Hepatic stellate cell (primary cell): ENCODE measurements around the gene BACH2.
A peak's percentile ranks its signal among the peaks of the same experiment; 100 is the strongest.

Experiments used
- DNase-seq: peaks from one replicate; pipeline ENCODE4 v3.0.0; 2011; ENCODE audit warnings: low spot score

Gene BACH2

DNA sequence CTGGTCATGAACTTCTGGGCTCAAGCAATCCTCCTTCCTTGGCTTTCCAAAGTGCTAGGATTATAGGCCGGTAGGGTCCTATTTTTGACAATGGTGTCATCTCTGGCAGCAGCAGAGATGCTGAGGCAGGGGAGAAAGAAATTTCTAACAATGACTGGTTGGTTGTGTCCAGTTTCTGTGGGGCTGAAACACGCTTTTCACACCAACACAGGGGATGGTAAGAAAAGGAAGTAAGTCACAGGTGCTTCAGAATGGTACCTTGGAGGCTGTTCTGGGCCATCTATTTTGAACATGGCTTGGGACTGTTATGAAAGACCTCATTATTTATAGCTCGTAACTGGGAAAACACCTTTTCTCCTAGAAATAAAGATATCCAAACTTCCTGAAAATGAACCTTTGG lies 329.7 kb downstream of the BACH2 start:
- no peak for DNase-seq

- no peak for DNase-seq
Observed at GRCh38 chr6:89966228-89966544, 330.5 kb downstream of the BACH2 start.

DNA sequence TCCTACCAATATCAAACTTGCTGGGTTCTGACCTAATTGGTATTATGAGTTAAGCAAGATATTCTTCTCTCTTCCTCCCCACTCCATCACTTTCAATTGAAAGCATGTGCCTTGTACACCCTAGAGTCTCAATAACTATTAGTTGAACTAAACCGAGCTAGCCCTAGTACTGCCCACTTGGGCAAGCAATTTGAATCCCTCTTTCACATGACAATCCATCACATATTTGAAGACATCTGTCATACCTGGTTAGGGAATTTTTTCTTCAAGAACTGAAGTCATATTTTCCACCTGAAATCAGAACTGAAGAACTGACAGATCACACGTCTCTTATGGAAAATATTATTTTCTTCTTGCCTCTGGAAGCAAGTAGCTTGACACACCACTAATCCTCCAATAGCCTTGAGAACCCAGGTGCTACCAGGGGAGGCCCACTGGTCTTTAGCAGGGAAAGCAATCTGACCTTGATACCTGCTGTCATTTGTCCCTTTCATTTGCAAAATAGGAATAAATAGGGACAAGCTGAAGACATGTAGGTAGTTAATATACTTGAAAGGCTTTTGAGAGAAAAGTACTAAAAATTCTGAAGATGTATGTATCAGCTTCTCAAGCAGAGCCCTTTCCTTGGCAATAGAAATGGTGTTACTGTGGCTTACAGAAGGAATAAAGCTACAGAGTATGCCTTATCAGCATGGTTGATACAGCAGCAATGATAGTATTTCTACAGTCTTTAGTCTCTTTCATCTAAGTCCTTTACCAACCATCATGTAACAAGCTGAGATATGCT lies 331.0 kb downstream of the BACH2 start:
- DNase-seq = no peak

DNA sequence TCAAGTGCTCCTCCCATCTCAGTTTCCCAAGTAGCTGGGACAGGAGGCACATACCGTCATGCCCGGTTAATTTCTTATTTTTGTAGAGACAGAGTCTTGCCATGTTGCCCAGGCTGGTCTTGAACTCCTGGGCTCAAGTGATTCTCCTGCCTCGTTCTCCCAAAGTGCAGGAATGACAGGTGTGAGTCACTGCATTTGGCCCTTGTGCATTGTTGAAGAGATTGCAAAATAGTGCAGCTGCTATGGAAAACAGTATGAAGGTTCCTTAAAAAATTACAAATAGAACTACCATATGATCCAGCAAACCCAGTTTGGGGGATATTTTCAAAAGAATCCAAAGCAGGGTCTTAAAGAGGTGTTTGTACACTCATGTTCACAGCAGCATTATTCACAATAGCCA lies 333.3 kb downstream of the BACH2 start:
- no peak for DNase-seq

DNA sequence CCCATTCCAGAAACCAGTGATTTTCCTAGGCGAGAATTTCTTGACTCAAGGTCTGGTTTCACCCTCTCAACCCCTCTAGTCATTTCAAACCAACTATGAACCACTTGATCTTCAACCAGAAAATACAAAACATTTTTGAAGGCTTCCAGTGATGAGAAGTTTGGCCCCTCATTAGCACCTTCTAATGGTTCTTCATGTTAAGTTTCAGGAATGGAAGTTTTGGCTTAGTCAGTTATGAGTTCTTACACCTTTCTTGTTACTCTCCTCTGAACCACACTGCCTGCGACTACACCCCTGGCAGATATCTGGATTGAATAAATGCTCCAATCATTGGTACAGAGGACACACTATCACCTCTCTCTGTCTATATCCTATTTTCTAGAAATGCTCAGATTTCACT lies 335.2 kb downstream of the BACH2 start:
- no peak for DNase-seq

GRCh38 chr6:89959883-89960282 lies 336.8 kb downstream of the BACH2 start:
- no peak for DNase-seq

GRCh38 chr6:89956182-89956581 lies 340.5 kb downstream of the BACH2 start:
- no peak for DNase-seq

GRCh38 chr6:89955364-89955763 lies 341.3 kb downstream of the BACH2 start:
- no peak for DNase-seq

- no peak for DNase-seq
Observed at GRCh38 chr6:89954721-89955148, 341.9 kb downstream of the BACH2 start.

DNA sequence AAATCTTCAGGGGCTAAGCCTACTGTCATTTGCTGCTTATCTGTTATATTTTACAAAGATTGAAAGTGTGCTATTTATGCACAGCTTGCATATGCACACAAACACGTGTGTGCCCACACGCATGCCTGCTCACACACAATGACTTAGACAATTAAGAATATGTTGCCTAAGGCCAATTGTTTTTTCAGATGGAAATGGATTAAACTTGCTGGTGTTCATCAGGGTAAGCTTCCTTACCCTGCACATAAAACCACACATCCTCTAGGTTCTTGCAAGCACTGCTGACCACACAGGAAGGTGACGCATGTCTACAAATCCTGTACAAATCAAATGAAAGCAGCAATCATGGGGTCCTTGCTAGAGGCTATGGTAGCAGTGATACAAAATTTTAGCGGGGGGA lies 344.0 kb downstream of the BACH2 start:
- DNase-seq = no peak

- no peak for DNase-seq
Observed at GRCh38 chr6:89952105-89952671, 344.5 kb downstream of the BACH2 start.

DNA sequence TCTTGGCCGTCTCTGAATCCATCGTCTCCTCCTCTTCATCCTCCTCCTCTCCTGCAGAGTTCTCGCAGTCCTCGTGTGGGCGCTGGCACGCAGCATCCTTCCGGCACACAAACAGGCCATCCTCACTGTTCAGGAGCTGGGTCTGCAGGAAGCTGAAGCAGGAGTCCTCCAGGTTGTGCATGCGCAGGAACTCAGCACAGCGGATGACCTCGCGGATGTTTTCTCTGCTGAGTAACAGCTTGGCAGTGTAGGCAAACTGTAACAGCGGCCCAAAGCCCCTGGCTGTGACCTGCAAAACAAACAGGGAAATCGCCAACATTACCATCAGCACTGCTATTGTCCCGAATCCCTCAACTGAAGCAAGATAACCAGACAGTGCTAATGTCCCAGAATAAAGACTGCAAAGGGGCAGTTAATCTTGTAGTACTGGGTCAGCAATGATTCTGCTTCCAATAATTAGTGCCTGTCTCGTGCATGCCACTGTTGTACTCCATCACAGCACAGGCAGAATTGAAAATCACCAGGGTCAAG lies 345.0 kb downstream of the BACH2 start:
- DNase-seq = no peak

GRCh38 chr6:89950879-89951391 lies 345.7 kb downstream of the BACH2 start:
- no peak for DNase-seq

DNA sequence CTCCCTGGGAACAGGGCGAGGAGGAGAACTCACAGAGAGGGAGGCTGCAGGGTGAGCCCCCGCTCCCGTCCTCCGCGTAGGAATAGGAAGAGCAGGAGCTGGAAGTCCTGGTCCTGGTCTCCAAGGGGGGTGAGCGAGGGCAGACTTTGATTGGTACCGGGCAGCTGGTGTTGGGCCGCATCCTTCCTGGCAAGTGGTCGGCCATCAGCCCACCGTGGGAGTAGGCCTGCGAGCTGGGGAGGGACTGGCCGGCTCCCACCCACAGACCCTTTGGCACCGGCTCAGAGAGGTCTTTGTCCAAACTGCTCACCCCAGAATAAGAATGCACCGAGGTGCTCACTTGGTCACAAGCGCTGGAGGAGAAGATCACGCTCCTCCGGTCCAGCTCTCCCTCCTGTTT lies 346.2 kb downstream of the BACH2 start:
- DNase-seq = no peak

- DNase-seq = no peak
Observed at GRCh38 chr6:89948876-89949275, 347.8 kb downstream of the BACH2 start.

- no peak for DNase-seq
Observed at GRCh38 chr6:89944826-89945407, 351.7 kb downstream of the BACH2 start.

- DNase-seq = no peak
Observed at GRCh38 chr6:89944181-89944755, 352.4 kb downstream of the BACH2 start.

DNA sequence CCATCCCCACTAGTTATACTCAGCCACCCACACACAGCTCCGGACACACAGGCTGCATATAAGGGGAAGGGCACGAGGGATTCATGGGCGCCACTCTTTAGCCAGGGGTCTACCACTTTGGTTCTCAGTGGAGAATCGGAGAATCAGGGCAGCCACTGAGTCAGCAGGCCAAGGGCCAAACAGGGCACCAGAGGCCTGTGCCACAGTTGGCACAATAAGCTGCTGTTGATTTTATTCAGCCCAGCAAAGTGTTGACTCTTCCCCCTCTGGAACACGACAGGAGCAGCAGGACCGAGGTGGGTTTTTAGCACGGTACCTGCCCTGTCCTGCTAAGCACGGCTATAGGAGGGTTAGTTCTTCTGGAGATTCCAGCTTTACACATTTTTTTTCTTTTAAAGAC lies 354.0 kb downstream of the BACH2 start:
- DNase-seq = no peak

GRCh38 chr6:89941763-89942497 lies 354.7 kb downstream of the BACH2 start:
- no peak for DNase-seq

- no peak for DNase-seq
Observed at GRCh38 chr6:89941031-89941762, 355.4 kb downstream of the BACH2 start.

DNA sequence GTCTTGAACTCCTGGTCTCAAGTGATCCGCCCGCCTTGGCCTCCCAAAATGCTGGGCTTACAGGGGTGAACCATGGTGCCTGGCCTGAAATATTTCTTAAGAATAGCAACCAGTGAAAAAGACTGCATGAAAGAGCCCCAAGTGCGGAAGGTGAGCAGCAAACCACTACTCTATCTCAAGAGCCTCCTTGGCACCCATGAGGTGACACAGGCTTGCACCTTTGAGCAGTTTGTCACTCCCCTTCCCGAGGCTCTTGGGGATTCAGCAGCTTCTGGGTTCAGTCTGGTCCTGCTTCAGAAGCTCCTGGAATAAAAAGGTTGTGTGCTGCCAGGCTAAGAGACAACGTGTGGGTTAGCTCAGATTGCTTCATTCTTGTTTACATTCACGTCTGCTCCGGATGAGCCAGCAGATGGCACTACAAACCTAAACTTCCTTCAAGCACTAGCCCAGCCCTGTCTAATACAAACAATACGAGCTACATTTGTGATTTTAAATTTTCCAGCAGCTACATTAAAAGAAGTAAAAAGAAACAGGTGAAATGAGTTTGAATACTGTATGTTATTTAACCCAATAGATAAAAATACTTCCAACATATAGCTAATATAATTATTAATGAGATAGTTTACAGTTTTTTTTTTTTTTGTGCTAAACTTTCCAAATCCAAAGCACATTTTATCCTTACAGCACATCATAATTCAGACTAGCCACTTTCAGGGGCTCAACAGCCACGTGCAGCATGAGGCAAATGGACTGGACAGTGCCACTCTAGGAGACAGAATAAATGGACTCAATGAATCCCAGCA lies 356.2 kb downstream of the BACH2 start:
- peak; percentile 80 for DNase-seq
